Spleen (tissue), 11 donors: Measurements from ENCODE around the gene ABCA10. TPM values are rescaled to one million over a fixed set of nuclear protein-coding genes. Genes with fewer than 3 reads are reported as not detected.

Experiments
- DNase-seq: peaks from one replicate; pipeline ENCODE4 v3.0.0-alpha.2; 2020
- H3K27ac ChIP-seq, 8 donors: fragments of 200-600 bp; sonication (generic) in 7 of 8; 1 replicate in 4 of 8; 2 replicates in 4 of 8; pipeline versions ENCODE4 v1.5.0 to v1.8.0; 2016 to 2021; ENCODE audit warnings: inconsistent platforms in 4 of 8, mild to moderate bottlenecking in 4 of 8, moderate library complexity in 1 of 8
- H3K27me3 ChIP-seq, 7 donors: fragments of 200-600 bp; sonication (generic) in 6 of 7; replicated peaks in 1 of 7; 1 replicate in 4 of 7; 2 replicates in 3 of 7; pipeline versions ENCODE4 v1.5.0 to v1.8.0; 2016 to 2021; ENCODE audit warnings: inconsistent platforms in 3 of 7, mild to moderate bottlenecking in 1 of 7
- H3K36me3 ChIP-seq, 6 donors: fragments of 200-600 bp; sonication (generic) in 5 of 6; 1 replicate in 4 of 6; 2 replicates in 2 of 6; pipeline versions ENCODE4 v1.5.0 to v1.8.0; 2016 to 2021; ENCODE audit warnings: inconsistent platforms in 2 of 6
- H3K4me1 ChIP-seq, 6 donors: fragments of 200-600 bp; sonication (generic) in 5 of 6; 1 replicate in 3 of 6; 2 replicates in 3 of 6; pipeline versions ENCODE4 v1.5.0 to v1.8.0; 2016 to 2021; ENCODE audit warnings: inconsistent platforms in 3 of 6
- H3K4me3 ChIP-seq, 8 donors: fragments of 200-600 bp; sonication (generic) in 7 of 8; 1 replicate in 4 of 8; 2 replicates in 4 of 8; pipeline versions ENCODE4 v1.5.0 to v1.8.0; 2016 to 2021; ENCODE audit warnings: inconsistent platforms in 4 of 8, mild to moderate bottlenecking in 4 of 8, moderate library complexity in 2 of 8
- H3K9me3 ChIP-seq, 8 donors: fragments of 200-600 bp; sonication (generic) in 7 of 8; 1 replicate in 4 of 8; 2 replicates in 4 of 8; pipeline versions ENCODE4 v1.5.0 to v1.8.0; 2016 to 2021; ENCODE audit warnings: inconsistent platforms in 4 of 8
- CTCF ChIP-seq, 11 experiments: fragments of 200-600 bp in 7 of 11; fragments of 450-650 bp in 4 of 11; sonication (generic) in 4 of 11; IDR thresholded peaks in 8 of 11; conservative IDR thresholded peaks in 3 of 11; 1 replicate in 7 of 11; 2 replicates in 4 of 11; pipeline versions ENCODE4 v1.4.0 to v1.8.0; 2016 to 2021; ENCODE audit warnings: antibody characterized with exemption in 11 of 11, inconsistent platforms in 4 of 11, mild to moderate bottlenecking in 1 of 11
- POLR2A ChIP-seq, 3 donors: fragments of 450-650 bp; IDR thresholded peaks; one replicate each; pipeline ENCODE4 v1.5.1; 2017; ENCODE audit warnings: antibody characterized with exemption in 3 of 3, mild to moderate bottlenecking in 1 of 3
- POLR2AphosphoS5 ChIP-seq, 3 donors: sonication (generic); formaldehyde crosslinking; IDR thresholded peaks; one replicate each; pipeline ENCODE4 v1.5.1; 2017; ENCODE audit warnings: antibody characterized with exemption in 3 of 3
- WGBS, 5 donors: extraction: QIAGEN DNeasy Blood & Tissue Kit in 3 of 5; methylation state at CpG; one replicate each; pipeline versions ENCODE4 v1.1.5 to v1.1.7; 2013 to 2018; 5-methylcytosine and 5-hydroxymethylcytosine counted together
- intact Hi-C: fragments of 100-400 bp; cut with DNase I; formaldehyde crosslinking; loops from one replicate; pipeline ENCODE4 v1.15.0; 2023; ENCODE audit warnings: low total_unique reads
- polyA plus RNA-seq, 3 donors: library from polyadenylated mRNA; stranded (reverse); fragments of 200-250 nt; gene quantifications; one replicate each; pipeline ENCODE4 v1.2.1, GENCODE V29; 2013
- total RNA-seq, 7 donors: library from RNA; depleted of rRNA in 3 of 7; stranded (reverse); fragments of >200 nt in 3 of 7; fragmentation: NEBNext Ultra II Directional in 4 of 7; extraction: Animal tissue kit (Norgen Biotek cat#: 25700) in 4 of 7; gene quantifications; one replicate each; pipeline versions ENCODE4 v1.1.0 to v1.2.1, GENCODE V29; 2016 to 2021
- donor health status: healthy with polysubstance abuse.
- donor health status: DM: no; HTN: no; CAD: no; lungs with moderate emphysema.
- donor health status: DM: no; HTN: no; CAD: no.
- donor health status: Bipolar disorder and iron deficiency.
- donor health status: healthy.
- donor health status: DM: no; HTN: no; CAD: no.
- donor health status: DM: yes; HTN: yes; CAD: no.

The ABCA10 gene
- total and polyA plus RNA-seq, 10 donors = 1.5 to 4.9 (median 2.4) TPM

DNA sequence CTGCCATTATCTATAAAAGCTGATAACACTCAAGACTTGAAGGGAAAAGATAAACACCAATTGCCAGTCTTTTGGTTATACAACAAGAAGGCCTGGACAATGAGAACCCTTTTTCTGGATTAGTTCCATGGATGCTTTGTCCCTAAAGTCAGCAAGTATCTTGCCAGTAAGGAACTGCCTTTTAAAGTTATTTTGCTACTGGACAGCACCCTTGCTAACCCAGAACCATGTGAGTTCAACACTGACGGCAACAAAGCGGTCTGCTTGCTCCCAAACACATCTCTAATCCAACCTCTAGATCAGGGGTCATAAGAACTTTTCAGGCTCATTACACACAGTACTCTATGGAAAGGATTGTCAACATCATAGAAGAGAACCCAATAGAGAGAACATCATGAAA, 61.7 kb downstream of the ABCA10 start:
- no peak overlapping the region for H3K4me3 ChIP-seq
- no peaks in the 10 kb centered on the region for H3K9me3 ChIP-seq
- H3K36me3 ChIP-seq = no peaks in the 10 kb centered on the region
- peaks cover 0 to 10% (median 3%) of the 10 kb centered on the region in 6 donors for H3K4me1 ChIP-seq
- intact Hi-C loops = no loop called here
- no peaks in the 10 kb centered on the region for H3K27me3 ChIP-seq
- no peak for DNase-seq
- WGBS, 5 donors = 82 to 95% (median 91%) methylated on average over 2 of the region's 2 CpGs
- H3K27ac ChIP-seq = no peak overlapping the region
- TF ChIP-seq POLR2AphosphoS5 (IDR thresholded peaks at IDR 0.05) = no peak
- TF ChIP-seq POLR2A (IDR thresholded peaks at IDR 0.05) = no peak
- TF ChIP-seq CTCF (IDR thresholded peaks at IDR 0.05 in 8 of 11, conservative IDR thresholded peaks at IDR 0.05 in 3 of 11) = no peak

GRCh38 chr17:69164206-69164605, 64.4 kb downstream of the ABCA10 start:
- Histone ChIP-seq H3K4me3 (no peak overlapping the region), H3K4me1 (no peaks in the 10 kb centered on the region), H3K36me3 (no peaks in the 10 kb centered on the region), H3K9me3 (no peaks in the 10 kb centered on the region), H3K27ac (no peak overlapping the region), H3K27me3 (no peaks in the 10 kb centered on the region)
- intact Hi-C loops = no loop called here
- TF ChIP-seq CTCF (IDR thresholded peaks at IDR 0.05 in 8 of 11, conservative IDR thresholded peaks at IDR 0.05 in 3 of 11) = no peak
- no peak for TF ChIP-seq POLR2AphosphoS5 (IDR thresholded peaks at IDR 0.05)
- TF ChIP-seq POLR2A (IDR thresholded peaks at IDR 0.05) = no peak
- no peak for DNase-seq

- no peak for DNase-seq
- TF ChIP-seq CTCF (IDR thresholded peaks at IDR 0.05 in 8 of 11, conservative IDR thresholded peaks at IDR 0.05 in 3 of 11) = no peak
- TF ChIP-seq POLR2A (IDR thresholded peaks at IDR 0.05) = no peak
- no peak for TF ChIP-seq POLR2AphosphoS5 (IDR thresholded peaks at IDR 0.05)
- H3K27ac ChIP-seq = no peak overlapping the region
- no peaks in the 10 kb centered on the region for H3K4me1 ChIP-seq
- H3K4me3 ChIP-seq = no peak overlapping the region
- intact Hi-C loops = no loop called here
- H3K9me3 ChIP-seq = no peaks in the 10 kb centered on the region
- H3K27me3 ChIP-seq = no peaks in the 10 kb centered on the region
- H3K36me3 ChIP-seq = no peaks in the 10 kb centered on the region
Measured at GRCh38 chr17:69159418-69159817, 69.2 kb downstream of the ABCA10 start.

DNA sequence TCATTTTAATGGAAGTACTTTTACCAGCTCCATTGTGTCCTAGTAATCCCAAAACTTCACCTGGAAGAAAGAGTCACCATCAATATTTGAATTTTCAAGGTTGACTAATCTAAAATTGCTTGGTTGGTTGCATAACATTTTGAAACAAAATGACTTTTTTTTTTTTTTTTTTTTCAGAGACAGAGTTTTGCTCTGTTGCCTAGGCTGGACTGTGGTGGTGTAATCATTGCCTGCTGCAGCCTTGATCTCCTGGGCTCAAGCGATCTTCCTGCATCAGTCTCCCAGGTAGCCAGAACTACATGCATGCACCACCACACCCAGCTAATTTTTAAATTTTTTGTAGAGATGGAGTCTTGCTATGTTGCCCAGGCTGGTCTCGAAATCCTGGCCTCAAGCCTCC, 74.4 kb downstream of the ABCA10 start:
- intact Hi-C loops = no loop called here
- no peak overlapping the region for H3K27ac ChIP-seq
- 85 to 96% (median 92%) methylated on average over 2 of the region's 2 CpGs for WGBS, 5 donors

More for the DNA sequence above, 74.4 kb downstream of the ABCA10 start:
- Histone ChIP-seq H3K36me3 (no peaks in the 10 kb centered on the region), H3K4me3 (no peak overlapping the region), H3K9me3 (no peaks in the 10 kb centered on the region), H3K27me3 (no peaks in the 10 kb centered on the region), H3K4me1 (no peaks in the 10 kb centered on the region)
- TF ChIP-seq POLR2A (IDR thresholded peaks at IDR 0.05) = no peak
- TF ChIP-seq CTCF (IDR thresholded peaks at IDR 0.05 in 8 of 11, conservative IDR thresholded peaks at IDR 0.05 in 3 of 11) = no peak
- no peak for TF ChIP-seq POLR2AphosphoS5 (IDR thresholded peaks at IDR 0.05)
- no peak for DNase-seq
